GM19099 (cell line): ENCODE data around the gene GPR142.

ENCODE experiments used
- POLR2A ChIP-seq: IDR thresholded peaks from 3 replicates; pipeline ENCODE4 v1.6.1; 2011; ENCODE audit warnings: low read depth; ENCODE audit not compliant: insufficient read length; ENCODE audit errors: extremely low read depth

GPR142 gene

GRCh38 chr17:74412581-74412980 lies 45.3 kb downstream of the GPR142 start:
- no peak for TF ChIP-seq POLR2A

- no peak for TF ChIP-seq POLR2A
These were observed 46.2 kb downstream of the GPR142 start for GRCh38 chr17:74413491-74413890.

- no peak for TF ChIP-seq POLR2A
These were observed 47.2 kb downstream of the GPR142 start for GRCh38 chr17:74414510-74414909.

- no peak for TF ChIP-seq POLR2A
These were observed 48.5 kb downstream of the GPR142 start for GRCh38 chr17:74415608-74416396.

- TF ChIP-seq POLR2A, result no peak
These were observed 50.1 kb downstream of the GPR142 start for GRCh38 chr17:74417178-74418045.

- TF ChIP-seq POLR2A, result no peak
These were observed 52.7 kb downstream of the GPR142 start for GRCh38 chr17:74419928-74420411.
